HL-60/S4 treated with retinoic acid at 250 ng/mL for 4 days and 3 days (cell line): ENCODE measurements around the gene MACROH2A2.

ENCODE experiments used
- in situ Hi-C: fragments of 300-500 bp; cut with MboI; formaldehyde crosslinking; loops from 2 replicates; pipeline ENCODE4 v1.7.0; 2022; ENCODE audit warnings: low sequenced_read_pairs

The MACROH2A2 gene

GRCh38 chr10:70125918-70126552 is 73.4 kb downstream of the MACROH2A2 start:
- in situ Hi-C loops: no loop called here

DNA sequence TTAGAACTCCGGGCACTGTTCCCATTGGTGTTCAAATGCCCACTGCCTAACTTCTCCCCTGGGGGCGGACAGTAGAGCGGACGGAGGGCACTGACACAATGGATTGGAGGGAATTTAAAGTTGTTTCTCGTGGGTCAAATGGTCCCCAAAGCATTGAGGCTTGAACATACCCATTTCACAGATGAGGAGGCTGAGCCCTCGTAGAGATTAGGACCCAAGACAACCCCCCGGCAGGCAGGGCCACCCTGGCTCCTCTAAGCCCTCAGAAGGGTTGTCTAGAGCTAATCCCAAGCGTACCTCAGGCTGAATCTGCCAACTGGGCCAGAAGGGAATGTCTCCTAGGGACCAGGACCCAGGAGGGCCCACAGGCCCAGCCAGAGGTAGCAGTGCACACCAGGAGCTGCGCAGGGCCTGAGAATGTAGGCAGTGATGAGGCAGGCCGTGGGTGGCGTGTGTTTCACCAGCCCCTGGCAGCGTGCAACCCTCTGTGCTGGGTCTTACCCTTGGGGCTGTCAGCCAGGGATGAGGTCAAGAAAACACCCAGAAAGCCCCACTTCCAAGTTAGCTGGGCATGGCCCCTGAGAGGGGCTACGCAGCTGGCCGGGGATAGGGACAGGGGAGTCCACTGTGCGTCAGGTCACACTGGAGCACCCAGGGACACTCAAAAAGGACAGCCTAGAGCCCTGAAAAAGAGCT is 74.2 kb downstream of the MACROH2A2 start:
- in situ Hi-C loops: no loop called here

- in situ Hi-C loops: no loop called here
Measured at GRCh38 chr10:70130878-70131559, 78.4 kb downstream of the MACROH2A2 start.

DNA sequence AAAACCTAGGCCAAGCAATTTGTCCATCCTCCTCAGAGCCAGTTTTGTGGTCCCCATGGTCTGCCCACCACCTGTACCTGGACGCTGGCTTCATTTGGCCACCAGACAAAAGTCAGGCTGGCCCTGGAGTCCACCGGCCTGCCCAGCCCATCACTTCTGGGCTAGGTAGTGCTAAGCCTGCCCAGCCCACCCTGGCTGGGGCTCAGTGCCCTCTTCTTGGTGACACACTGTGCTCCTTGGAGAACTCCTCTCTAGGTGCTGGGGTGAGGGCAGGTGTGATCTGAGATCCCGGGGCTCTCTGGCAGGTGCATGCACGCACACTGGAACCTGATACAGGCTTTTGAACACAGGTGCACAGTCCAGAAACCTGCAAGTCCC is 78.9 kb downstream of the MACROH2A2 start:
- in situ Hi-C loops: no loop called here

GRCh38 chr10:70132098-70133029 is 79.7 kb downstream of the MACROH2A2 start, which contains the start of gene AIFM2:
AIFM2 (minus strand) TSS chr10:70132825; CDS start chr10:70124084, 8,741 bp downstream.
- in situ Hi-C loops: no loop called here

GRCh38 chr10:70135046-70135445 is 82.4 kb downstream of the MACROH2A2 start:
- in situ Hi-C loops: no loop called here

DNA sequence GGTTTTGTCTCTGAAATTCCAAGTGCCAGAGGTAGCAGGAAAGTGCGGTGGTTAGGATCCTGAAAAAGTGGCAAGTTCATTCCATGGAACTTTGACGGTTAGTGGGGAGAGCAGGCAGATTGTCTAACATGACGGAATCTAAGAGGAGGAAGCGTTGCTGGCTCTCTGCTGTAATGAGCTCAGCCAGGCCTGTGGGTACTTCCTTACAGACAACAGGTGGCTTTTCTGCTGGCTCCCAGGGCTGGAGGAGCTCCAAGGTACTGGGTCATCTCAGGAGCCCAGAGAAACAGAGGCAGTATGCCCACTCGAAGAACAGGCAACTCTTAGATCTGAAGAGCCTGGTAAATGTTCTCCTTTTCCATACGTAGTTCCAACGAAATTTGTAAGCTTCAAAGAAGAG is 83.0 kb downstream of the MACROH2A2 start:
- in situ Hi-C loops: no loop called here

GRCh38 chr10:70137135-70137534 is 84.5 kb downstream of the MACROH2A2 start:
- in situ Hi-C loops: no loop called here

DNA sequence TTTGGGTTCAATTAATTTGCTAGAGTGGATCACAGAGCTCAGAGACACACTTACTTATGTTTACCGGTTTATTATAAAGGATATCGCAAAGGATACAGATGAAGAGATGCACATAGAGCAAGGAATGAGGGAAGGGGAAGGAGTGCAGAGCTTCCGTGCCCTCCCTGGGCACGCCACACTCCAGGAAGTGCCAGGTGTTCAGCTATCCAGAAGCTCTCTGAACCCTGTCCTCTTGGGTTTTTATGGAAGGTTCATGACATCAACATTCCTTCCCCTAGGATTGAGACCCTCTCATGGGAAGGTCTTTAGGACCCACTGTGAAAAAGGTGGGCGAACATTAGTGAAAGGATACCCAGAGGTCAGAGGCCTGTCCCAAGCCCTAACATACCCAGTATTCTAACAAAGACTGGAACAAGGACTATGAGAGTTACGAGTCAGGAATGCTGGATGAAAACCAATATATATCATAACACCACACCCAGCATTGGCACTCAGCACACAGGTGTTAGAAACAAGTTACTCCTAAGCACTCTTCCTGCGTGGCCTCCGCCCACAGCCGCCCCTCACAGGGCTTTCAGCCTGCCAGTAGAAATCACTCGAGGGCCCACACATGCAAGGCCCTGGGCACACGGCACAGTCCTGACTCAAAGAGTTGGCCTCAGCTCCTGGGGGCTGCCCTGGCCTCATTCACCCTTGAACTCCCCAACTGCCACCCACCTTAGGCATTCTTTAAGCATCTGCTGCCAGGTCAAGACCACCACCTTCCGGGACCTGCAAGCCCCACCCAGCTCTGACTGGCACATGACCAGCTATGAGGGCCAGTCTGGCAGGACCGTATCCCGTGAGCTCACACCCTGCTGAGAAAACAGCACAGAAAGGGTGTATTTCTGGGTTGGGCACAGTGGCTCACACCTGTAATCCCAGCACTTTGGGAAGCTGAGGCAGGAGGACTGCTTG is 85.6 kb downstream of the MACROH2A2 start:
- in situ Hi-C loops: no loop called here

GRCh38 chr10:70139151-70139996 is 86.7 kb downstream of the MACROH2A2 start:
- in situ Hi-C loops: no loop called here

GRCh38 chr10:70139997-70140250 is 87.3 kb downstream of the MACROH2A2 start:
- in situ Hi-C loops: no loop called here

DNA sequence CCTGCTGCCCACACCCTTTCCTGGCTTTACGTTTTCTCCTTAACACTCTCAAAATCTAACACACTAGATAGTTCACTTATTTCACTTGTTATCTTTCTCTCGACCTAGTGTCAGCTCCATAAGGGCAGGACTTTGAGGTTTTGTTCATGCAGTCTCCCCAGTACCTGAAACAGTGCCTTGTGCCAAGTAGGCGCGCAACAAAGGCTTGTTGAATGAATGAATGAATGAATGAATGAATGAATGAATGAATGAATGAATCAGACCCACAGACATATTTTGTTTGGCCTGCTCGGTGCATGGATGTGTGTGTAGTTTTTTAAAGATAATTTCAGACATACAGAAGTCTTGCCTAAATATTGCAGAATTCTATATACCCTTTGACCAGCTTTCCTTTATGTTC is 87.7 kb downstream of the MACROH2A2 start:
- in situ Hi-C loops: no loop called here

- in situ Hi-C loops: no loop called here
Measured at GRCh38 chr10:70142555-70142954, 89.9 kb downstream of the MACROH2A2 start.

- in situ Hi-C loops: no loop called here
Measured at GRCh38 chr10:70144372-70145110, 91.9 kb downstream of the MACROH2A2 start.

DNA sequence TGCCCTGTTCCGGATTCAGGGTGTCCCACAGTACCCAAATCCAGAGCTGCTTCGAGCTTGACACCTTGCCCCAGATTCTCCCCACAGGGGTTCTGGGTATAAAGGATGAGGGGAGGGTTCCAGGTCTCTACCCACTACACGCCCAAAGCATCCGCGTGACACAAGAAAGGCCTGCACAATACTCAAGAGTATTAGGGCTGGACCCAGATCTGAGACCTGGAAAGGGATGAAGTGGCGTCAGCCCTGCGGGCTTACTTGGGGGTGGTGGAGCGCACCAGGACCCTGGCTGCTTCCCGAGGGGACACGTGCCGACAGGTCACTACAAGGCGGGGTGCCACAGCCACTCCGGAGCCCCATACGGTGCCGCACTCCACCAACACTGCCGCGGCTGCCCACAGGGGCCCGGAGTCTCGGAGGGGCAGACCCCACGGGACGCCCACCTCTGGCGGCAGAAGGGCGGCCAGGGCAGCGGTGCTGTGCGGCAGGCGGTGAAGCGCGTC is 92.6 kb downstream of the MACROH2A2 start:
- in situ Hi-C loops: no loop called here

DNA sequence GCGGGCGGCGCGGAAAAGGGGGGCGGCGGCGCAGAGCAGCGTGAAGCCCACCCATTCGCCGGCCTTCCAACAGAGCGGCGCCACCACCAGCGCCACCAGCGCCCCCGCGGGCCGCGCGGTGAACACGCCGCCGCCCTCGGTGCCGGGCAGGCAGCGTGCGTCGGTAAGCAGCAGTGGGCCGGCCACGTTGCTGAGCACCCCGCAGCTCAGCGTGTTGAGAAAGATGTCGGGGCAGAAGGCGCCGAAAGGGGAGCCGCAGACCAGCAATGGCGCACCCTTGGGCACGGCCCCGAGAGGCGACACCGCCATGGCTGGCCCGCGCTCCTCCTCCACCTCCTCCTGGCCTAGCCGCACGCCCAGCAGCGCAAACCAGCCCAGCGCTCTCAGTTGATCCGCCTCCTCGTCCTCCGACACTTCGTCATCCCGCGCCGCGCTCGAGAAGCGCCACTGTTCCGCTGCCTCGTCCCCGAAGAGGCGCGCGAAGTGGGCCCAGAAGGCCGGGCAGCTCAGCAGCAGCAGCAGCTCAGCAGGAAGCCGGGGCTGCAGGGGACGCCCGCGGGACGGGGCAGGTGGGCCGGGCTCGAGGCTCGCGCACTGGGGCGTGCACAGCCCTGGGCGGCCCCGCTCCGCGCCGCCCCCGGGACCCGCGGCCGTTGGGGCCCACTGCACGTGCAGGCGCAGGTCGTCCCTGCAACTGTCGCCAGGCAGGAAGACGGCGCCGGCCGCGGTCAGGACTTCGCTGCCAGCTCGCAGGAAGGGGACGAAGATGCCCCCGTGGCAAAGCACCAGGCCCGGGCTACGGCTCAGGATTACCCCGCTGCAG is 93.2 kb downstream of the MACROH2A2 start:
- in situ Hi-C loops: no loop called here

DNA sequence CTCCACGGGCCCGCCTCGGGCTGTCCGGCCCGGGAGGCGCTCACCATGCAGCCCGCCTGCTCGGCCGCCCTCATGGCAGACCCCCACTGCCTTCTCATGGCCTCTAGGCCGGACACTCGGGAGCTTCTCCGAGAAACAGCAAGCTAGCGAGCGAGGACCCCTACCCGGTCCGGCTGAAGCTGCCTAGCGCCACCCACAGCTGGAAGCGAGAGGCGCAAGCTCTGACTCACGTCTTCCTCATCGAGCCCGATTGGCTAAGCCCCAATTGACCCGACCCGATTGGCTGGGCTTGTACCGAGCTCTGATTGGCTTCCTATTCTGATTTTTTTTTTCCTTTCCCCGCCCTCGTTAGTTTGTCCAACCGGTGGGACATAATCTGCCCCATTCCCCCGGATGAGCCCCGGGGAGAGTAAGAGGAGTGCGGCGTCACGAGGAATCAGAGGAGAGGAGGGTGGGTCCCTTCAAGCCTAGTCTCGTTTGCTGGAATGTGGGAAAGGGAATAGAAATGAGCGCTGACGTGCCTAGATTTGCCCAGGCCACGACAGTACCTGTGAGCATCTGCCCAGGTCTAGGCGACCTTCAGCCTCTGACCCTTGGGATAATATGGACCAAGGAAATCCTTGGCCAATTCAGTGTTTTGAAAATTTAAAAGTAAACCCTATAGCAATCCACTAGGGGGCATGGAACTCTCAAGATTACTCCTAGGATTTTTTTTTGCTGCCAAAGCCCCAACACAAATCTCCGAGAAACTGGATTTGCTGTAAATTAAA is 94.0 kb downstream of the MACROH2A2 start, which contains the start of gene TYSND1:
TYSND1 (minus strand) TSS at position 212 of the 770 bp plus-strand sequence; CDS start at position 98, 114 bp downstream.
- in situ Hi-C loops: no loop called here
